HUES48 (cell line): Measurements from ENCODE around the gene IRF1.
"Not testable (repeated sequence)": the region's sequence is repeated elsewhere in the genome, so short reads cannot be mapped to it uniquely, and the experiment has no call there.

ENCODE experiments used
- H3K27ac ChIP-seq: one replicate; pipeline ENCODE4 v1.7.0; 2013; ENCODE audit warnings: low read depth, low read length, inconsistent platforms
- H3K27me3 ChIP-seq: 2 replicates; pipeline ENCODE4 v1.6.1; 2013; ENCODE audit warnings: mild to moderate bottlenecking, low read length; ENCODE audit not compliant: control insufficient read depth, insufficient read depth
- H3K36me3 ChIP-seq: 2 replicates; pipeline ENCODE4 v1.6.1; 2013; ENCODE audit warnings: low read length; ENCODE audit not compliant: control insufficient read depth, insufficient read depth
- H3K4me1 ChIP-seq: 2 replicates; pipeline ENCODE4 v1.6.1; 2013; ENCODE audit warnings: mild to moderate bottlenecking, low read length; ENCODE audit not compliant: control insufficient read depth, insufficient read depth
- H3K4me3 ChIP-seq: 2 replicates; pipeline ENCODE4 v1.5.1; 2013; ENCODE audit warnings: mild to moderate bottlenecking, low read depth, low read length
- H3K9ac ChIP-seq: 2 replicates; pipeline ENCODE4 v1.6.1; 2013; ENCODE audit warnings: mild to moderate bottlenecking, low read depth, low read length, moderate library complexity
- H3K9me3 ChIP-seq: 2 replicates; pipeline ENCODE4 v1.6.1; 2013; ENCODE audit warnings: low read length; ENCODE audit not compliant: control insufficient read depth, insufficient read depth

Gene IRF1

GRCh38 chr5:132444841-132445639 is 45.5 kb downstream of the IRF1 start:
- H3K9me3 ChIP-seq: no peaks in the 10 kb centered on the region
- H3K9ac ChIP-seq: no peak overlapping the region
- H3K27me3 ChIP-seq: no peaks in the 10 kb centered on the region
- peak overlapping the region; percentile 42 for H3K27ac ChIP-seq
- H3K4me1 ChIP-seq: peaks cover 16% of the 10 kb centered on the region; the same call in 1 of the 2 replicates
- no peak overlapping the region for H3K4me3 ChIP-seq
- H3K36me3 ChIP-seq: no peaks in the 10 kb centered on the region

DNA sequence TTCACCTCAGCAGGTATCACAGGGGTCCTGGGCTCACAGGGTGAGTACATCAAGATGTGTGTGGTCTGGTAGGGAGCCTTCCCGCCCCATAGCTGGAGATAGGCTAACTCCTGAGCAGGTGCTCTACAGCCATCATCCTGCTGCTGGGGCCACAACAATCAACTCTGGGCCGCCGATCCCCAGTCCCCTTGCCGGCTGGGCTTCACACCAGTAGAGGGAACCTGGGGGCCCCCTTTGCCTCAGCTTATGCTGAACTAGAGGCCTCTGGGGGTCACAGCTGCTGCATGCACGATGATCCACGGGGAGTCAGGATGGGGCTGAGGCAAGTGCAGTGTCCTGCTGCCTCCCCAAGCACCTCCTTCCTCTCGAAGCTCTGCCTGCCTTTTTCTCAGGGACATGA is 46.5 kb downstream of the IRF1 start:
- no peaks in the 10 kb centered on the region for H3K9me3 ChIP-seq
- H3K4me1 ChIP-seq: peaks cover 16% of the 10 kb centered on the region; the same call in 1 of the 2 replicates
- no peak overlapping the region for H3K4me3 ChIP-seq
- H3K9ac ChIP-seq: no peak overlapping the region
- H3K27ac ChIP-seq: peak overlapping the region; percentile 9
- no peaks in the 10 kb centered on the region for H3K27me3 ChIP-seq
- no peaks in the 10 kb centered on the region for H3K36me3 ChIP-seq

DNA sequence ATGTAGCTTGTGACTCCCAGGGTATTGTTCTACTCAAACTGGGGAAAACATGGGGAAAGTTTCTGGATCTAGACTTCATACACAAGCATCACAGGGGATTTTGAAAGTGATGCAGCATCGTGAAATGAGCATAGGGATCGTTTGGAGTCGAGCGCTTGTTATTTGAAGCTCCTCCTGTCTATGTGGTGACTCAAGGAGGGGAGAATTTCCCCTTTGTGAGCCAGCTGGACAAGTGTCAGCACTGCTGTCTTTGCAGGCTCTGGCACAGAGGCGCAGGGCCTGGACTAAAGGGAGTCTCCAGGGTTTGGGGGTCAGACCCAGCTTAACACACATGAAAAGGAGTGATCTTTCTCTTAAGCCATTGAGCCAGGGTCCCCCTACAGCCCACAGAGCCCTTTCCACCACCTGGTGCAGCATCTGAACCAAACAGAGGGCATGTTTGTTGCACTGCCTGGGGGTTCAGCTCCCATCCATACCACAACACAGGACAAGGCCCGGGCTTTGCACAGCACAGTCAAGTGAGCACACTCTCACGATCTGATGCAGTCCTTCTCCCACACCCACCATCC is 51.0 kb downstream of the IRF1 start:
- Histone ChIP-seq H3K27ac (no peak overlapping the region), H3K4me1 (peaks cover 8% of the 10 kb centered on the region), H3K27me3 (no peaks in the 10 kb centered on the region), H3K9ac (no peak overlapping the region), H3K4me3 (no peak overlapping the region), H3K9me3 (no peaks in the 10 kb centered on the region), H3K36me3 (no peaks in the 10 kb centered on the region)

- Histone ChIP-seq H3K4me3 (no peak overlapping the region), H3K9me3 (no peaks in the 10 kb centered on the region), H3K36me3 (no peaks in the 10 kb centered on the region), H3K27me3 (no peaks in the 10 kb centered on the region), H3K4me1 (peaks cover 7% of the 10 kb centered on the region), H3K27ac (no peak overlapping the region), H3K9ac (no peak overlapping the region)
Observed at GRCh38 chr5:132438917-132439316, 51.7 kb downstream of the IRF1 start.

DNA sequence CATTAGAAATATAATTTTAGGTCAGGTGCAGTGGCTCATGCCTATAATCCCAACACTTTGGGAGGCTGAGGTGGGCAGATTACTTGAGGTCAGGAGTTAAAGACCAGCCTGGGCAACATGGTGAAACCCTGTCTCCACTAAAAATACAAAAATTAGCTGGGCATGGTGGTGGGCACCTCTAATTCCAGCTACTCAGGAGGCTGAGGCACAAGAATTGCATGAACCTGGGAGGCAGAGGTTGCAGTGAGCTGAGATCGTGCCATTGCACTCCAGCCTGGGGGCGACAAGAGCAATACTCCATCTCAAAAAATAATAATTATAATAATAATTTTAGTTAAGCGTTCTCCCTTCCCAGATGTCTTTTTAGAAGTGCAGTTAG is 52.3 kb downstream of the IRF1 start:
- H3K36me3 ChIP-seq, H3K27me3 ChIP-seq, H3K4me3 ChIP-seq, H3K4me1 ChIP-seq, H3K27ac ChIP-seq, H3K9me3 ChIP-seq, H3K9ac ChIP-seq: not testable (repeated sequence)

DNA sequence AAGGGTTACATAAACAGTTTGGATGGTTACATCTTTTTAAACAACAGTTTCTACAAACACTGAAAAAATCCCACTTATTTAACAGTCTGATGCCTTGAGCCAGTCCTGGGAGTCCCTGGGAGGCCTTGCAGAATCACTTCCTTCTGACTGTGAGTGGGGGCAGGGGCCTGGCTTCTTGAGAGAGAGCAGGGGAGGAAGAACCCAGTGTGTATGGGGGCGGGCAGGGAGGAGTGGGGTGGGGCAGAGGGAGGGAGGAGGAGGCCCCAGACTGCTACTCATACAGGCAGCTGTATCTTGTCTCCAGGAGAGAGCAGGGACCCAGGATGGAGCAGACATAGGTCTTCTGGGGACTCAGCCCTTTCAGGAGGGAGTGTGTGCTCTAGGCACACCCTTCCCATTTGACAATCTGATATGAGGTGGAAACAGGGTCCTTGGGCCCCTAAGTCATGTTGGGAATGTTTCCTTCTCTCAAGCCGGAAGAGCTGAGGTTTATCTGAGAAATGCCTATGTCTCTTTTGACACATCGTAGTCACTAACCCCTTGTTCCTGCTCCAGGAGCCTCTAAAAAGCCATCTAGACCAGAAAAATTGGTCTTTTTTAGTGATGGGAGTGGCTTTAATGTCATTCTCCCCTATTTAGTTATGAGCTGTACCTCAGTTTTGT is 52.8 kb downstream of the IRF1 start:
- Histone ChIP-seq H3K27me3 (no peaks in the 10 kb centered on the region), H3K4me1 (peaks cover 7% of the 10 kb centered on the region), H3K9me3 (no peaks in the 10 kb centered on the region), H3K9ac (no peak overlapping the region), H3K36me3 (no peaks in the 10 kb centered on the region), H3K27ac (peak overlapping the region; percentile 2), H3K4me3 (no peak overlapping the region)

DNA sequence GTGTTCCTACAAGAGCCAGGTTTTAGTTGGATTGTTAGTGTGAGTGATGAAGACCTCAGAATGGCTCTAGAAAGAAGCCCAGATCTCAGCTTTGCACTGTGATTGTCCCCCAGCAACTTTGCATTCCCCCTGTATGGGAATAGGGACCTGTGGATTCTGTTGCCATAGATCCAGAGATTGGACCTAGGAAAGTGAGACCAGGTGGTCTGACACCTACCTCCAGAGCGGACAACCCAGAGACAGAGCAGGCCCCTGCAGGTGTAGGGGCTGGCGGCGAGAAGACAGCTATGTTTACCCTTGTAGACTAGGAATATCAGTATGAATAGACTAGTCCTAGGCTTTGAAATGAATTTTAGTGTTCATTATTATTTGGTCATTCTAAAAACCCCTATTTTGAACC is 53.6 kb downstream of the IRF1 start:
- Histone ChIP-seq H3K4me1 (peaks cover 7% of the 10 kb centered on the region), H3K9me3 (no peaks in the 10 kb centered on the region), H3K36me3 (no peaks in the 10 kb centered on the region), H3K27me3 (no peaks in the 10 kb centered on the region), H3K27ac (peak overlapping the region; percentile 2), H3K4me3 (no peak overlapping the region), H3K9ac (no peak overlapping the region)

DNA sequence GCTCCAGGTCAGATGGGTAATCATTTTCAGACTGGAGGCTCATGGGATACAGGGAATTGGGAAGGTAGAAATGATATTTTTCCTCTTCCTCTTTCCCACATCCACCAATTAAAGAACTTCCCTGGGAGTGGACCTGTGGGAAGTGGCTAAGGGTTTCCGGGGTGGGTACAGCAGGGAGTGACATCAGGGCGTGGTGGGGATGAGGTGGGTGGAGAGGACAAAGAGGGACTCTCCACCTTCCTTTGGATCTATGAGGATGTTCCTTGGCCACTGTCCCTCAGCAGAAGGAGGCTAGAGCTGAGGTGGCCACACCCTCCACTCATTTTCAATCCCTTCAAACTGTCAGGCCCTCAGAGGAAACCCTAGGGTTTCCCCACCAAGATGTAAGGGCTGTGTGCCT is 54.7 kb downstream of the IRF1 start:
- H3K4me3 ChIP-seq: no peak overlapping the region
- no peak overlapping the region for H3K27ac ChIP-seq
- H3K36me3 ChIP-seq: no peaks in the 10 kb centered on the region
- H3K27me3 ChIP-seq: no peaks in the 10 kb centered on the region
- H3K9ac ChIP-seq: no peak overlapping the region
- no peaks in the 10 kb centered on the region for H3K9me3 ChIP-seq
- H3K4me1 ChIP-seq: peaks cover 7% of the 10 kb centered on the region

DNA sequence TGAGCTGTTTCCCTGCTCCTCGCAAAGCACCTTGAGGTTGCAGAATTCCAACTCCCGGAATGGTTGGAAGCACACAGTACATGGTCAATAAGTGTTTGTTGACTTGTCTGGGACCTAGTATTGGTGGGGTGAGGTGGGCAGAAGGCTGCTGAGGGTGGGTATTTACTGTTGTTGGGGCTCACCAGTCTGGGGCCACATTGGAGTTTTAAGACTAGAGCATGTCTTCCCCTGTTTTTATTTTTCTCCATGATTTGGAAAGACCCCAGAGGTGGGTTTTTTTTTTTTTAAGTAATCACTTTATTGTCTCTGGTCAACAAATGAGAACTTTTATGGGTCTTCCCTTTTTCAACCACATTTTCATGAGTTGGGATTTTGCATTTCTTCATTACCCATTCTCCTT is 55.1 kb downstream of the IRF1 start:
- Histone ChIP-seq H3K4me3 (no peak overlapping the region), H3K9ac (no peak overlapping the region), H3K27me3 (no peaks in the 10 kb centered on the region), H3K27ac (no peak overlapping the region), H3K4me1 (peaks cover 7% of the 10 kb centered on the region), H3K9me3 (no peaks in the 10 kb centered on the region), H3K36me3 (no peaks in the 10 kb centered on the region)

DNA sequence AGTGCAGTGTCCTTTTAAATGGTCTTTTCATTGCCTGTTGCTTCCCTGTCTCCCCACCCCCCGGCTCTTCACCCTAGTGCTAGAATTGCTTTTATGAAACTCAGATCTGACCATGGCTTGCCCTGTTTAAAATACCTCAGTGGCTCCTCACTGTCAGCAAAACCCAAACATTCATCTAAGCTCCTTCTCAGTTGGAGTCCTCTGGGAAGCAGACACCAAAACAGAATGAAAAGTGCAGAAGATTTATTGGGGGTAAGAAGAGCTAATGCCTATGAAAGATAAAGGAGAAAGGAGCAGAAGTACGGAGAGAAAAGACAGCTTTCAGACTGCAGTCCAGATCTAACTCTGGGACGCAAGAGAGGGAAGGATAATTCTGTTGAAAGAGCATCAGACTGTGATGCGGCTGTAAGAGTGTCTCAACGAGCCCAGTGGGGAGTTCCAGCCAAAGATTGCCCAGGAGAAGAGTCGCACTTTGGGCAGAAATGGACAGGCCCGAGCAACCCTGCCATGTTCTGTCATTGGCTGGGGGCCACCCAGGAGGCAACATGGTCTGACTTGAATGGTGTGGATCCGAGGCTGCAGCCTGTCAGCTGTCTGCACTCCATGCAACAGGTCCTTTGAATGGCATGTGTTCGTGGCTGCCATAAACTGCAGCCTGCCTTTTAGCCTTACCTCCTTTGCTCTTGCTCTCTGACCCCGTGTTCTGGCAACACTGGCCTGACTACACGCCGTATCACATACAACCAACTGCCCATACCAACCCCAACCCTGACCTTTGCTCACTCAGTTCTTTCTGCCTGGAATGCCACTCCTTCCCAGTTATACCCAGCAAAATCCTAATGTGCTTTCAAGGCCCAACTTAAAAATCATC is 55.9 kb downstream of the IRF1 start:
- peaks cover 7% of the 10 kb centered on the region for H3K4me1 ChIP-seq
- H3K9me3 ChIP-seq: no peaks in the 10 kb centered on the region
- no peak overlapping the region for H3K27ac ChIP-seq
- H3K27me3 ChIP-seq: no peaks in the 10 kb centered on the region
- no peak overlapping the region for H3K4me3 ChIP-seq
- no peaks in the 10 kb centered on the region for H3K36me3 ChIP-seq
- no peak overlapping the region for H3K9ac ChIP-seq
